Breast epithelium (tissue), 3 donors: ENCODE measurements around the gene AGXT2.

ENCODE experiments used
- CTCF ChIP-seq, 3 donors: fragments of 450-650 bp; IDR thresholded peaks; one replicate each; pipeline ENCODE4 v1.5.1; 2016 to 2017; ENCODE audit warnings: antibody characterized with exemption in 3 of 3, mild to moderate bottlenecking in 3 of 3, moderate library complexity in 3 of 3
- POLR2A ChIP-seq: fragments of 450-650 bp; IDR thresholded peaks from one replicate; pipeline ENCODE4 v1.6.1; 2016; ENCODE audit warnings: antibody characterized with exemption, mild to moderate bottlenecking, moderate library complexity
- POLR2AphosphoS5 ChIP-seq, 3 donors: sonication (generic); formaldehyde crosslinking; IDR thresholded peaks; one replicate each; pipeline ENCODE4 v1.6.1; 2017; ENCODE audit warnings: antibody characterized with exemption in 3 of 3

- TF ChIP-seq CTCF (IDR thresholded peaks at IDR 0.05), result no peak
- no peak for TF ChIP-seq POLR2A
- no peak for TF ChIP-seq POLR2AphosphoS5 (IDR thresholded peaks at IDR 0.05)
Measured at GRCh38 chr5:35081134-35081533, 33.4 kb upstream of the AGXT2 start.
